Transverse colon (tissue), 4 donors: ENCODE measurements around the gene FCHSD2.

Experiments
- POLR2AphosphoS5 ChIP-seq, 3 donors: sonication (generic); formaldehyde crosslinking; IDR thresholded peaks; one replicate each; pipeline ENCODE4 v1.6.1; 2016; ENCODE audit warnings: antibody characterized with exemption in 3 of 3
- TF ChIP-seq, protein P1 (sequence below), 5 experiments: fragments of 200-600 bp in 3 of 5; fragments of 450-650 bp in 2 of 5; sonication (generic) in 3 of 5; IDR thresholded peaks; 1 replicate in 2 of 5; 2 replicates in 3 of 5; pipeline ENCODE4 v1.5.1; 2016 to 2017; ENCODE audit warnings: antibody characterized with exemption in 5 of 5, inconsistent platforms in 3 of 5, mild to moderate bottlenecking in 2 of 5, moderate library complexity in 1 of 5

DNA sequence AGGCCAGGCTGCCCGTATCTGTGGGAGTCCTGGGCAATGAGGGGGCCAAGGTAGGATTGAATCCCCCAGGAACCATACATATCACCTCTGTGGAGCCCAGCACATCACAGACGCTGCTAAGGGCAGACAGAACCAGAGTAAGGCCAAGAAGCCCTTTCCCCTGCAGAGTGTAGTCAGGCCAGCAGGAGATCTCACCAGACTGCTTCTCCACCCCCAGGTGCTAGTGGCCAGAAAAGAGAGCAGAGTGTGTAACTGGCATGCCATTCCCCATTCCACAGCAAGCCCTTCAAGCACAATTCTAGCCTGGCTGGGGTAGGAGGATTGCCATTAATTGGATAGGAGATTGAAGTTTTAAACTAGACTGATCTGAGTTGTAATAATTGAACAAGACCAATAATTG is 28.0 kb upstream of the FCHSD2 start:
- TF ChIP-seq, protein P1, sequence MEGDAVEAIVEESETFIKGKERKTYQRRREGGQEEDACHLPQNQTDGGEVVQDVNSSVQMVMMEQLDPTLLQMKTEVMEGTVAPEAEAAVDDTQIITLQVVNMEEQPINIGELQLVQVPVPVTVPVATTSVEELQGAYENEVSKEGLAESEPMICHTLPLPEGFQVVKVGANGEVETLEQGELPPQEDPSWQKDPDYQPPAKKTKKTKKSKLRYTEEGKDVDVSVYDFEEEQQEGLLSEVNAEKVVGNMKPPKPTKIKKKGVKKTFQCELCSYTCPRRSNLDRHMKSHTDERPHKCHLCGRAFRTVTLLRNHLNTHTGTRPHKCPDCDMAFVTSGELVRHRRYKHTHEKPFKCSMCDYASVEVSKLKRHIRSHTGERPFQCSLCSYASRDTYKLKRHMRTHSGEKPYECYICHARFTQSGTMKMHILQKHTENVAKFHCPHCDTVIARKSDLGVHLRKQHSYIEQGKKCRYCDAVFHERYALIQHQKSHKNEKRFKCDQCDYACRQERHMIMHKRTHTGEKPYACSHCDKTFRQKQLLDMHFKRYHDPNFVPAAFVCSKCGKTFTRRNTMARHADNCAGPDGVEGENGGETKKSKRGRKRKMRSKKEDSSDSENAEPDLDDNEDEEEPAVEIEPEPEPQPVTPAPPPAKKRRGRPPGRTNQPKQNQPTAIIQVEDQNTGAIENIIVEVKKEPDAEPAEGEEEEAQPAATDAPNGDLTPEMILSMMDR (IDR thresholded peaks at IDR 0.05) = no peak
- no peak for TF ChIP-seq POLR2AphosphoS5 (IDR thresholded peaks at IDR 0.05)
